B cell (primary cell): ENCODE results near the gene VEZT.

Source experiments
- EZH2 ChIP-seq: IDR thresholded peaks from 2 replicates; pipeline ENCODE4 v1.6.1; 2012; ENCODE audit warnings: borderline replicate concordance, low read depth, mild to moderate bottlenecking, moderate library complexity, low read length; ENCODE audit not compliant: insufficient read depth, poor library complexity, severe bottlenecking
- TF ChIP-seq, protein P1 (sequence below): fragments of 200-600 bp; IDR thresholded peaks from one replicate; pipeline ENCODE4 v1.8.0; 2022; ENCODE audit warnings: antibody characterized with exemption, mild to moderate bottlenecking

GRCh38 chr12:95185072-95185471 lies 32.5 kb upstream of the VEZT start:
- TF ChIP-seq, protein P1, sequence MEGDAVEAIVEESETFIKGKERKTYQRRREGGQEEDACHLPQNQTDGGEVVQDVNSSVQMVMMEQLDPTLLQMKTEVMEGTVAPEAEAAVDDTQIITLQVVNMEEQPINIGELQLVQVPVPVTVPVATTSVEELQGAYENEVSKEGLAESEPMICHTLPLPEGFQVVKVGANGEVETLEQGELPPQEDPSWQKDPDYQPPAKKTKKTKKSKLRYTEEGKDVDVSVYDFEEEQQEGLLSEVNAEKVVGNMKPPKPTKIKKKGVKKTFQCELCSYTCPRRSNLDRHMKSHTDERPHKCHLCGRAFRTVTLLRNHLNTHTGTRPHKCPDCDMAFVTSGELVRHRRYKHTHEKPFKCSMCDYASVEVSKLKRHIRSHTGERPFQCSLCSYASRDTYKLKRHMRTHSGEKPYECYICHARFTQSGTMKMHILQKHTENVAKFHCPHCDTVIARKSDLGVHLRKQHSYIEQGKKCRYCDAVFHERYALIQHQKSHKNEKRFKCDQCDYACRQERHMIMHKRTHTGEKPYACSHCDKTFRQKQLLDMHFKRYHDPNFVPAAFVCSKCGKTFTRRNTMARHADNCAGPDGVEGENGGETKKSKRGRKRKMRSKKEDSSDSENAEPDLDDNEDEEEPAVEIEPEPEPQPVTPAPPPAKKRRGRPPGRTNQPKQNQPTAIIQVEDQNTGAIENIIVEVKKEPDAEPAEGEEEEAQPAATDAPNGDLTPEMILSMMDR: no peak
- TF ChIP-seq EZH2: no peak
